AG09319 (cell line): ENCODE data around the gene ZP1.

Source experiments
- DNase-seq: peaks from one replicate; pipeline ENCODE4 v3.0.0-alpha.2; 2010; ENCODE audit warnings: low read depth; ENCODE audit errors: extremely low read depth
- CTCF ChIP-seq: IDR thresholded peaks from 2 replicates; pipeline ENCODE4 v1.5.1; 2011; ENCODE audit warnings: low read depth, mild to moderate bottlenecking, inconsistent platforms, low read length, moderate library complexity

ZP1 gene

GRCh38 chr11:60858236-60858635, 9.1 kb upstream of the ZP1 start:
- TF ChIP-seq CTCF: no peak
- no peak for DNase-seq

GRCh38 chr11:60858731-60859464, 8.4 kb upstream of the ZP1 start:
- no peak for TF ChIP-seq CTCF
- DNase-seq: no peak

GRCh38 chr11:60859616-60860250, 7.6 kb upstream of the ZP1 start:
- no peak for DNase-seq
- TF ChIP-seq CTCF: no peak

GRCh38 chr11:60860943-60861342, 6.4 kb upstream of the ZP1 start:
- DNase-seq: no peak
- TF ChIP-seq CTCF: no peak

GRCh38 chr11:60862171-60862570, 5.2 kb upstream of the ZP1 start:
- no peak for TF ChIP-seq CTCF
- DNase-seq: no peak

GRCh38 chr11:60863550-60864521, 3.5 kb upstream of the ZP1 start:
- TF ChIP-seq CTCF: no peak
- no peak for DNase-seq
